ENCODE results near the gene CCDC188.

DNA sequence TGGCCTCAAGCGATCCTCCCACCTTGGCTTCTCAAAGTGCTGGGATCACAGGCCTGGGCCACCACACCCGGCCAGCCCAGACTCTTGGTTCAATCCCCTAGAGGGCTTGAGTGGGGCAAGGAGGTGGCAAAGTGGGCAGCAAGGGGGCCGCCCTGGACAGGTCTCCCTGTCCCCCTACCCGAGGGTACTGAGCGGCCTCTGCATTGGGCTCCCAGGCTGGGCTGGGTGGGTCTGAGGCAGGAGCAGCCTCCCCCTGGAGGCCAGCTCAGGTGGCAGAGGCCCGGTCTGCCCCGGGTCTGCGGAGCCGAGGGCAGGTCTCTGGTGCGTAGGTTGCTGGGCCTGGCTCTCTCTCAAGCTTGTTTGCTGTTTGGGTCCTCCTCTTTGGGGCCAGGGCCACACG lies 22.4 kb upstream of the CCDC188 start:
- TF ChIP-seq EP300 (IDR thresholded peaks at IDR 0.05; ENCODE audit: low read length) (no peak), RBBP5 (IDR thresholded peaks at IDR 0.05; ENCODE audit: borderline replicate concordance, insufficient read depth, low read length, poor library complexity, severe bottlenecking) (no peak)
